ENCODE data around the gene KRT12.
"Not testable (repeated sequence)": the region's sequence is repeated elsewhere in the genome, so short reads cannot be mapped to it uniquely, and the experiment has no call there.

Gene KRT12

DNA sequence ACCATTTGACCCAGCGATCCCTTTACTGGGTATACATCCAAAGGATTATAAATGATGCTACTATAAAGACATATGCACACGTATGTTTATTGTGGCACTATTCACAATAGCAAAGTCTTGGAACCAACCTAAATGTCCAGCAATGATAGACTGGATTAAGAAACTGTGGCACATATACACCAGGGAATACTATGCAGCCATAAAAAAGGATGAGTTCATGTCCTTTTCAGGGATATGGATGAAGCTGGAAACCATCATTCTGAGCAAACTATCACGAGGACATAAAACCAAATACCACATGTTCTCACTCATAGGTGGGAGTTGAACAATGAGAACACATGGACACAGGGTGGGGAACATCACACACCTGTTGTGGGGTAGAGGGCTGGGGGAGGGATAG is 52.4 kb downstream of the KRT12 start:
- not testable (repeated sequence) for DNase-seq (ENCODE audit: low read depth)

DNA sequence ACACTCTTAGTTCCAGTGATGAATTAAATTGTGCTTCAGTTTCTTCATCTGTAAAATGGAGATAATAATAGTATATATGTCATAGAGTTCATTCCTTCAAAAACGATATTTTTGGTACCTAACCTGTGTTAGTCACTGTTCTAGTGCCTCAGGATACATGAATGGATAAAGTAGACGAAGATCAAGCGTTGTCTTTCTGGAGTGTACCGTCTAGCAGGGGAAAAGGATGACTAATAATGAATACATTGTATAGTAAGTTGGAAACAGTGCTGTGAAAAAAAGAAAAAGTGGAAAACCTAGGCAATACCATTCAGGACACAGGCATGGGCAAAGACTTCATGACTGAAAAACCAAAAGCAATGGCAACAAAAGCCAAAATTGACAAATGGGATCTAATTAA is 53.2 kb downstream of the KRT12 start:
- no peak for DNase-seq (ENCODE audit: low read depth)

DNA sequence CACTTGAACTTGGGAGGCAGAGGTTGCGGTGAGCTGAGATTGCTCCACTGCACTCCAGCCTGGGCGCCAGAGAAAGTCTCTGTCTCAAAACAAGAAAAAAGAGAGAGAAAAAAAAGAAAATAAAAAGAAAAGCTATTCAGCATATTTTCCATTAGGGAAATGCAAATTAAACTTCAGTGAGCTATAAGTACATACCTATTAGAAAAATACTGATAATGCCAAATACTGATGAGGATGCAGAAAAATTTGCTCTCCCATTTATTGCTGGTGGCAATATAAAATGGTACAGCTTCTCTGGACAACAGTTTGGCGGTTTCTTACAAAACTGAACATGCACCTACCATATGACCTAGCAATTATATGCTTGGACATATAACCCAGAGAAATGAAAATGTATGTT is 54.4 kb downstream of the KRT12 start:
- DNase-seq (ENCODE audit: low read depth): no peak

All from T-helper 22 cell (primary cell).